Neural progenitor cell (in vitro differentiated cells): ENCODE measurements around the gene C22orf42.

ENCODE experiments used
- CTCF ChIP-seq: fragments of 200-600 bp; sonication (generic); IDR thresholded peaks from 2 replicates; pipeline ENCODE4 v1.5.1; 2017; ENCODE audit warnings: antibody characterized with exemption, mild to moderate bottlenecking
- EZH2 ChIP-seq: fragments of 200-600 bp; sonication (generic); IDR thresholded peaks from 2 replicates; pipeline ENCODE4 v1.6.1; 2017; ENCODE audit warnings: antibody characterized with exemption, mild to moderate bottlenecking, moderate library complexity

DNA sequence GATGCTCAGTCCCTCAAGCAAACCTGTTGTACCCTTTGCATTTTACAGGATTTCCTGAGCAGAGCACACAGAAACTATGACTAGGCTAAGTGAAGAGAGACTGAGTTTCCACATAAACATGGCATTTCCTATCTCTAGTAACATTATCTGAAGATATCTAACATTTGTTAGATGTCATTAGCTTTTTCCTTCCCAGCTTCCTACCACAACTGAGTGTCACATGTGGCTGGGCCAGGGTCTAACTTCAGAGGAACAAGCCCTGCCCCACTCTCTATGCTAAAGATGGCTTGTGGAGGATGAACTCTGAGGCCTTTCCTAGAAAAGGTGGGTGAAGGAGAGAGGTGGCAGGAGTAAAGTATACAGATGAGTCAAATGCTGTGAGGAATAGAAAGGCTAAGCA lies 16.5 kb downstream of the C22orf42 start:
- no peak for TF ChIP-seq CTCF
- no peak for TF ChIP-seq EZH2
